Endothelial cell of umbilical vein (primary cell): ENCODE results near the gene WDR74. TPM values are rescaled to one million over a fixed set of nuclear protein-coding genes. Genes with fewer than 3 reads are reported as not detected.

Source experiments
- BruUV-seq: library from RNA; stranded (reverse); fragments of 400-500 nt; replicated peaks from 2 replicates; lab custom pipeline; 2021; lab: Mats Ljungman, UMichigan
- CTCF ChIA-PET: fragments of 300-600, 350-600 bp; sonication (Branson Sonifier 250); formaldehyde crosslinking; loops from one replicate; lab custom pipeline; 2021; ENCODE audit warnings: antibody characterized with exemption, inconsistent platforms; lab: Charles Lee
- POLR2A ChIA-PET: fragments of 300-600, 350-600 bp; sonication (Branson Sonifier 250); formaldehyde crosslinking; loops from one replicate; lab custom pipeline; 2021; ENCODE audit warnings: antibody characterized with exemption, inconsistent platforms; lab: Charles Lee
- DNase-seq: peaks from one replicate; pipeline ENCODE4 v3.0.0-alpha.2; 2011; ENCODE audit warnings: low read depth, low spot score
- FAIRE-seq: peaks from 2 replicates; lab custom pipeline; 2011; peaks lifted over from hg19 to GRCh38; lab: Jason Lieb, UNC
- H2AFZ ChIP-seq: 2 replicates; pipeline ENCODE4 v1.6.0; 2012; ENCODE audit warnings: low read depth, low read length, control low read depth, inconsistent platforms
- H3K27ac ChIP-seq: 2 replicates; pipeline ENCODE4 v1.5.1; 2011; ENCODE audit warnings: low read depth, mild to moderate bottlenecking, control low read depth, low read length, moderate library complexity; ENCODE audit not compliant: insufficient read depth
- H3K27me3 ChIP-seq, 2 experiments: 2 replicates each; pipeline versions ENCODE4 v1.6.0 to v1.6.1; 2011; ENCODE audit warnings: low read length in 2 of 2, mixed read lengths in 1 of 2; ENCODE audit not compliant: control insufficient read depth in 2 of 2, insufficient read depth in 2 of 2
- H3K36me3 ChIP-seq, 2 experiments: 2 replicates in 1 of 2; 3 replicates in 1 of 2; pipeline ENCODE4 v1.5.1; 2011; ENCODE audit warnings: low read length in 2 of 2, mild to moderate bottlenecking in 1 of 2, moderate library complexity in 1 of 2; ENCODE audit not compliant: control insufficient read depth in 2 of 2, insufficient read depth in 2 of 2; ENCODE audit errors: extremely low read depth in 1 of 2
- H3K4me1 ChIP-seq: 3 replicates; pipeline ENCODE4 v1.5.1; 2011; ENCODE audit warnings: mild to moderate bottlenecking, low read length; ENCODE audit not compliant: control insufficient read depth, insufficient read depth; ENCODE audit errors: extremely low read depth
- H3K4me2 ChIP-seq: 2 replicates; pipeline ENCODE4 v1.6.1; 2011; ENCODE audit warnings: low read length, control low read depth, mixed read lengths; ENCODE audit not compliant: insufficient read depth
- H3K4me3 ChIP-seq, 3 experiments: fragments of 200-600 bp in 1 of 3; sonication (generic), shearing (Covaris generic) in 1 of 3; replicated peaks in 1 of 3; 2 replicates each; pipeline ENCODE4 v1.5.1; 2011 to 2016; ENCODE audit warnings: control low read depth in 3 of 3, low read length in 3 of 3, mild to moderate bottlenecking in 2 of 3, inconsistent platforms in 1 of 3, low read depth in 1 of 3, moderate library complexity in 1 of 3; ENCODE audit not compliant: insufficient read depth in 1 of 3
- H3K79me2 ChIP-seq: 2 replicates; pipeline ENCODE4 v1.6.0; 2012; ENCODE audit warnings: low read length, inconsistent platforms; ENCODE audit not compliant: control insufficient read depth, insufficient read depth
- H3K9ac ChIP-seq: replicated peaks from 2 replicates; pipeline ENCODE3; 2011; ENCODE audit warnings: low read length, control low read depth; ENCODE audit not compliant: insufficient read depth; ENCODE audit errors: extremely low read depth
- H3K9me1 ChIP-seq: replicated peaks from 3 replicates; pipeline ENCODE4 v1.6.0; 2011; ENCODE audit warnings: mild to moderate bottlenecking, low read length; ENCODE audit not compliant: control insufficient read depth, insufficient read depth; ENCODE audit errors: extremely low read depth
- H3K9me3 ChIP-seq: replicated peaks from 2 replicates; pipeline ENCODE4 v1.5.1; 2012; ENCODE audit warnings: low read length, inconsistent platforms; ENCODE audit not compliant: control insufficient read depth, insufficient read depth
- H4K20me1 ChIP-seq: replicated peaks from 2 replicates; pipeline ENCODE3; 2011; ENCODE audit warnings: mild to moderate bottlenecking, low read length; ENCODE audit not compliant: control insufficient read depth, insufficient read depth; ENCODE audit errors: extremely low read depth
- CTCF ChIP-seq, 2 donors: IDR thresholded peaks; 1 replicate in 1 of 2; 2 replicates in 1 of 2; pipeline ENCODE4 v1.5.1; 2011; ENCODE audit warnings: low read length in 2 of 2, mild to moderate bottlenecking in 2 of 2, moderate library complexity in 2 of 2, control low read depth in 1 of 2, inconsistent platforms in 1 of 2, low read depth in 1 of 2; ENCODE audit not compliant: insufficient read depth in 1 of 2; ENCODE audit errors: extremely low read depth in 1 of 2
- EZH2 ChIP-seq: IDR thresholded peaks from 2 replicates; pipeline ENCODE4 v1.6.1; 2012; ENCODE audit warnings: borderline replicate concordance, low read depth, mild to moderate bottlenecking, moderate library complexity, low read length, inconsistent platforms; ENCODE audit not compliant: severe bottlenecking
- GATA2 ChIP-seq: IDR thresholded peaks from 2 replicates; pipeline ENCODE4 v1.7.0; 2011; ENCODE audit warnings: low read depth, mild to moderate bottlenecking, moderate library complexity, mixed read lengths, low read length; ENCODE audit not compliant: insufficient read length, insufficient read depth
- MAX ChIP-seq: IDR thresholded peaks from 2 replicates; pipeline ENCODE4 v1.6.1; 2011; ENCODE audit not compliant: insufficient read depth, insufficient read length
- MYC ChIP-seq: IDR thresholded peaks from one replicate; pipeline ENCODE4 v1.6.1; 2011; ENCODE audit warnings: mild to moderate bottlenecking, low read depth, low read length
- POLR2A ChIP-seq: IDR thresholded peaks from 2 replicates; pipeline ENCODE4 v1.6.1; 2012; ENCODE audit warnings: low read depth, mild to moderate bottlenecking, control low read depth, low read length
- dilution Hi-C: fragments of 300-500 bp; cut with MboI; formaldehyde crosslinking; loops from one replicate; pipeline ENCODE4 v1.15.0; 2019; ENCODE audit warnings: low sequenced_read_pairs; ENCODE audit not compliant: extremely low pct_ligation_motif_present
- intact Hi-C: fragments of 100-400 bp; cut with micrococcal nuclease; formaldehyde crosslinking; loops from one replicate; pipeline ENCODE4 v1.10.0; 2022
- polyA plus RNA-seq, 4 experiments: library from polyadenylated mRNA; depleted of rRNA in 3 of 4; stranded (reverse) in 3 of 4; unstranded in 1 of 4; fragments of >200 nt; gene quantifications; 2 replicates each; pipeline versions ENCODE4 v1.2.1 to v1.2.3, GENCODE V29; 2011 to 2012; ENCODE audit warnings: missing spikeins in 1 of 4
- total RNA-seq: library from RNA; stranded (reverse); gene quantifications from 2 replicates; pipeline ENCODE4 v1.2.3, GENCODE V29; 2021

WDR74 gene
- total and polyA plus RNA-seq, 2 donors (not counting 3 experiments of a cell fraction or from before 2014, with no cell fraction given), result 44.7 to 51.7 TPM

- Histone ChIP-seq H3K79me2 (peaks cover 55% of the 10 kb centered on the region), H3K4me3 (peak overlapping the region in 1 of 3 experiments; percentile 6), H3K9ac (no peak overlapping the region), H3K4me1 (peaks cover 19% of the 10 kb centered on the region), H3K36me3 (peaks cover 6 to 16% of the 10 kb centered on the region in 2 experiments), H3K9me1 (no peaks in the 10 kb centered on the region), H3K4me2 (peak overlapping the region; percentile 71), H3K27me3 (no peaks in the 10 kb centered on the region), H3K27ac (no peak overlapping the region), H2AFZ (no peak overlapping the region), H3K9me3 (no peaks in the 10 kb centered on the region), H4K20me1 (peaks cover 10% of the 10 kb centered on the region)
- CTCF ChIA-PET, result interaction anchor here (1.3 to 3.3 kb wide), 2 partner anchors 23 to 72 kb away, joined by 12 to 20 read pairs; partner anchors contain the start of gene SLC3A2
- intact Hi-C loops, result no loop called here
- BruUV-seq, result no TSS peak
- dilution Hi-C loops, result no loop called here
- POLR2A ChIA-PET, result interaction anchor here (0.5 to 9.3 kb wide), 4 partner anchors 18 to 164 kb away, joined by 3 to 186 read pairs (median 8); partner anchors contain the start of gene WDR74
- no peak for DNase-seq
- FAIRE-seq, result no peak
- no peak for TF ChIP-seq GATA2
- TF ChIP-seq POLR2A, result no peak
- TF ChIP-seq EZH2, result no peak
- no peak for TF ChIP-seq CTCF (IDR thresholded peaks at IDR 0.05; ENCODE audit: extremely low read depth in 1 of 2, insufficient read depth in 1 of 2, low read depth in 1 of 2, low read length in 2 of 2)
- no peak for TF ChIP-seq MYC
- no peak for TF ChIP-seq MAX
Observed at GRCh38 chr11:62858201-62858600, 18.8 kb upstream of the WDR74 start.
